GM04504 (cell line): ENCODE measurements around the gene POLK.
A peak's percentile ranks its signal among the peaks of the same experiment; 100 is the strongest.
"Not testable (repeated sequence)": the region's sequence is repeated elsewhere in the genome, so short reads cannot be mapped to it uniquely, and the experiment has no call there.

Experiments
- DNase-seq: peaks from one replicate; pipeline ENCODE4 v3.0.0-alpha.2; 2012; ENCODE audit warnings: low read depth

POLK gene

DNA sequence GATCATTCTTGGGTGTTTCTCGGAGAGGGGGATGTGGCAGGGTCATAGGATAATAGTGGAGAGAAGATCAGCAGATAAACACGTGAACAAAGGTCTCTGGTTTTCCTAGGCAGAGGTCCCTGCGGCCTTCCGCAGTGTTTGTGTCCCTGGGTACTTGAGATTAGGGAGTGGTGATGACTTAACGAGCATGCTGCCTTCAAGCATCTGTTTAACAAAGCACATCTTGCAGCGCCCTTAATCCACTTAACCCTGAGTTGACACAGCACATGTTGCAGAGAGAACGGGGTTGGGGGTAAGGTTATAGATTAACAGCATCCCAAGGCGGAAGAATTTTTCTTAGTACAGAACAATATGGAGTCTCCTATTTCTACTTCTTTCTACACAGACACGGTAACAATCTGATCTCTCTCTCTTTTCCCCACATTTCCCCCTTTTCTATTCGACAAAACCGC, 99.2 kb downstream of the POLK start:
- DNase-seq, result not testable (repeated sequence)

DNA sequence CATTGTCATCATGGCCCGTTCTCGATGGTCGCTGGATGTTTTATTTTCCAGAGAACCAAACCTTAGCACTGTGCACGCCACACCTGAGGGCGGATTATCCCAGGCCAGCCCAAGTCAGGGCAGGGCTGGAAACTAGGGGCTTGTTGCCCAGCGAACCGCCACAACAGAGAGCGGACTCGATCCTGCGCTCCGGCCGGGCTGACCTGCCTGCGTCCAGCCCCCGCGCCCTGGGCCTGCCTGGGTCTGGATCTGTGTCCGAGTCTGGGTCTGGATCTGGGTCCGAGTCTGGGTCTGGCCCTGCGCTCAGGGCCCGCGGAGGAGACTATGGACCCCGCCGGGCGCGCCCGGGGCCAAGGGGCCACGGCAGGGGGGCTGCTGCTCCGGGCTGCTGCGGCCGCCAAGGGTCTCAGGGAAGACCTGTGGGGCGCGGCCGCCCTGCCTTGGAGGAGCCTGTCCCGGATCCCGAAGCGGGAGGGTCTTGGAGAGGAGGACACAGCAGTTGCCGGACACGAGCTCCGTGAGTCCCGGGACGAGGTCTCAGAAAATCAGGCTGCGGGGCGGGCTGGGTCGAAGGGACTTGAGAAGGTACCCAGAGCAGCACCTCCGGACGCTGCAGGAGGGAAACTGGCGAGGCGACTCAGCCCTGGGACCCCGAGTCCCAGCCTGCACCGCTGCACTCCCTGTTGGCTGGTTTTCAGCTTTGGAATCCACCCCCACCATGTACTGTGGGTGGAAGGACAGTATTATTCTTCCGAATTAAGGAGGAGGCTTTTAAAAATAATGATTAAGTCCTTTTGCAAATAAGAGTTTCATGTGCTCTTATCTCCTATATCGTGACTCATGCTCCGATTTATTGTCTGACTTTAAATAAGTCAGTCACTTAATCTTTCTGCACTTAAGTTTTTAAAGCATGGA, 99.9 kb downstream of the POLK start, which contains the start of gene ANKDD1B:
Gene ANKDD1B, plus strand, starts transcription at position 143 of the 915 bp plus-strand sequence. Its CDS starts 182 bp downstream, at position 325.
- no peak for DNase-seq

DNA sequence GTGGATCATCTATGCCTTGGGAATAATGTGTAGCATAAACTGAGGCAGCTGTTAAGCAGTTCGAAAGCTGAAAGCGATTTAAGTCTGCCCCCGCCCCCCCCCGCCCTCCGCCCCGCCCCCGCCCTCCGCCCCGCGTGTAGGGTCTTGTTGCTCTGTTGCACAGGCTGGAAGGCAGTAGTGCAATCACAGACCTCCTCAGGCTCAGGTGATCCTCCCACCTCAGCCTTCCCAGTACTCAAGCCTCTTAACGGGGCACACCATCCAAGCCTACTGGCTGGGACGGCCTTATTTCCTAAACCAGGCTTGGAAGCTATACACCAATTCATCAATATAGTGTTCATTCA, 100.5 kb downstream of the POLK start:
- no peak for DNase-seq

DNA sequence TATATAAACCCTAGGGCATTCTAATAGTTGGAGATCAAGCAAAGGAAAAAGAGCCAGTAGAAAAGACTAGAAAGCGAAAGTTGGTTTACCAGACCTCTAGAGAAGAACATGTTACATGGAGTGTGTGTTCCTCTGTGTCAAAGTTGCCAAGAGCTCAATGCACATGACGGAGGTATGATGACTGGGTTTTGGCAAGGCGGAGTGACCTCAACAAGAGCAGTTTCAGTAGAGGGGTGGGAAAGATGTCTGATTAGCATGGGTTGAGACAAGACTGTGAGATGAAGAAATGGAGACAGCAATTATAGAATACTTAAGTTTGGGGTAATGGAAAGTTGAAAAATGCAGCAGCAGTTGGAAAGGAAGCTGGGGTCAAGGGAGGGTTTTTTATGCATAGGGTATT, 101.2 kb downstream of the POLK start:
- no peak for DNase-seq

DNA sequence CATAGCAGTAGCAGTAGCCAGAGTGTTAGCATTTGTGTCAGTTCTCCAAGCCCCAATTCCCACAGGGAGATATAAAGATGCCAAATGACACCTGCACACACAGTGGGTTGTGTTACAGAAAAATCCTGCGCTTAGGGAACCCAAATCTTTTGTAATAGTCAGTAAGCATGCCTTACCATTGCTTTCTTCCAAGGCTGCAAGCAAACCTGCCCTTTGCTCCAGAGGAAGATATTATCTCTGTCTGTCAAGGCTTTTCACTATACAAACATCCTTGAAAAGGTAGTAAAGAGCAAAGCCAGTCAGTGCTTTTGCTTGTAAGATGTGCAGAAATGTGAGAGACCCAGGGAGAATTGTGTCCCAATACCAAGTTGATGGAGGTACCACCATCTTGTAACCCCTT, 102.5 kb downstream of the POLK start:
- no peak for DNase-seq

DNA sequence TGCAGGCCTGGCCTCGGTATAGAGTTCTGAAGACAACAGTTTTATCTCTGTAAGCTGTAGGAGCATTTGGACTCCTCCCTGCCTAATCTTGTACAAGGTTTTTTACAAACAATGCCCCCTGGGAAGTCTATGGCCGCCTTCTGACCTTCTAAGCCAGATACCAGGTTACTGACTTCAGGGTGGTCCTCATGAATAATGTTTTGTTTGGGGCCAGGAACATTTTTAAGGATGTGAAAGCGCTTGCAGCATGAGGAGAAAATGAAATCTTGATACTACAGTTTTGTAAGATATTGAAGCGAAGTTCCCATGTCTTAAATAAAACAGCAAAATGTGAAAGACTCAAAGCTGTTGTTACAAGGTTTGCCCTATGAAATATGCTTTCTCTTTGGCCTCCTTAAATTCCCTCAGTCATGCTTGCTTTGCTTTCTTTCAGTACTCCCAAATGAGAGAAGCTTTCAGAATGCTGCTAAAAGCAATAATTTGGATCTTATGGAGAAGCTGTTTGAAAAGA, 104.7 kb downstream of the POLK start:
- no peak for DNase-seq

DNA sequence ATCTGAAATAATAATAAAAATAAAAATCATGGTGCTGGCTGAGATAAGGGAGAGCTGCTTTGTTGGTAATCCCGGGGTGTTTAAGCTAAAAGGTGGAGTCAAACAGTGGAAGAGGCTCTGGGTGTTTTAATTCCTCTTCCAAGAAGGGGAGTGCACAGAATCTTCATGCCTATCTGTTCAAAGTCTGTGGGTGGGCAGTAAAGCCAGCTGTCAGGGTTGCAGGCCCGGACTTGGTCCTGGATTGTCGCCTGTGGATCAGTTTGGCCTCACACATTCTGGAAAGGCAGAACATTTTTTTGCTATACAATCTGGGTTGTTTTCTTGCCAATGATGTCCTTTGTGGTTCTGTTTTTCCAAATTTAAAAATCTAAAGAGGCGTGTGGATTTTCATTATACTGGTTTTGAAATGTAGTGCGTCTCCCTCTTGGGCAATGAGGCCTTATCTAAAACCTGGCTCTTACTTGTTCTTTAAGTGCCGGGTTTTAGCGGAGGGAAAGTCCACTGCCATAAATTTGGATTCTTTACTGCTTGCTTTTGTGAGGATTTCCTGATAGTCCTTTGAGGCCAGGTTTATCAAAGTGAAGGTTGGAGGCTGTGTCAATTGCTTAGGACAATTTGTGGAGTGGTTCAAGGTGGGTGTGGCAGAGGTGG, 105.4 kb downstream of the POLK start:
- DNase-seq, result no peak

DNA sequence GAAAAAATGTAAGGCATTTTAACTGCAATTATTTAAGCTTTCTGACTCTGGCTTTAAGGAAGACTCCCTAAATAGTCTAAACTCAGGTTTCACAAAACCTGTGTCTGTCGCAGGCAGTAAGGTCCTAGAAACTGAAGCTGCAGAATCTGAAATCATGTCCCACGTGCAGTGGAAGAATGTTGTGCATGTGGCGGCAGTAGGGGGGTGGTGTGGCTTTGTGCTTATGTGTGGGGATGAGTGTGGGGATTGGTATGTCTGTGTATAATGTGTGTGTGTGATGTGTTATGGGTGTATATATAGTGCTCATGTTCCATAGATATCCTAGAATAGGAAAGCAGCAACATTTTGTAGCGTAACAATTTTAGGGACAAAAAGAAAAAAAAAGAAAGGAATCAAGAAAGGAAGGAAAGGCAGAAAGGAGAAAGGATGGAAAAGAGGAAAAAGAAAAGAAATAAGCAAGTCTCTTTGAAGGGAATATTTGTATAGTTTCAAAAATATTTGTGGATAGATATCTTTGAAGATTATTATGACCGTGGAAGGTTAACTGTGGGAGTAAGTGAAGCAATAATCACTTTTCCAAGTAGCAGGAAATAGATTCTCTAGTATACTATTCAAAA, 106.2 kb downstream of the POLK start:
- DNase-seq, result no peak

DNA sequence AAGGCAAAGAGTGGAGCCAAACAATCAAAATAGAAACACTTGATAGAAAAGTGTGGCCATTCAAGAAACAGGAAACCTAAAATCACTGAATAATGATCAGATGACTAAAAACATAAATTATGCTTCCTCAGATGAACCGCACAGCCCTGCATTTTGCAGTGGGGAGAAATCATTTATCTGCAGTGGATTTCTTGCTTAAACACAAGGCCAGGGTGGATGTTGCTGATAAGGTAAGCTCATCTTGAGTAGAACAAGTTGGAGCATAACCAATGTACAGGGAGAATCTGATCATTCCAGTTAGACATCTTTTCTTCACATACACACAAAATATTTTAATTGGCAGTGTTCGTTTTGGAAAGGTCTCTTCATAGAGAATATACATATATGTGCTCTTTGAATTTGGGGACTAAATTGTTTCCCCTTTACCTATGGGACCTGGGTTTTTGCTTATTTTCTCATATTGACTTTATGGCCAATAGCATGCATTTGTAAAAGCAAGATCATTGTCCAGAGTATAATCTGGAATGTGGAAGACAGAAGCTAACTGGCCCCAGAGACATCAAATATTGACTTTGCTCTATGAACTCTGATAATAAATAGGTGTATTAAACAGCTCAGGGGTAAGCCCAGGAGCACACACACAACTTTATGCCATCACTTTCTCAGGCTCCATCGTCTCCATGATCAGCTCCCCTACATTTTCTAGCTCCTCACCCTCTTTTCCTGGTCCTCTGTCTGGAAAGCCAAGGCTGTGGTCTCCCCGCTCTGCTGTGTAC, 108.7 kb downstream of the POLK start:
- DNase-seq, result no peak

DNA sequence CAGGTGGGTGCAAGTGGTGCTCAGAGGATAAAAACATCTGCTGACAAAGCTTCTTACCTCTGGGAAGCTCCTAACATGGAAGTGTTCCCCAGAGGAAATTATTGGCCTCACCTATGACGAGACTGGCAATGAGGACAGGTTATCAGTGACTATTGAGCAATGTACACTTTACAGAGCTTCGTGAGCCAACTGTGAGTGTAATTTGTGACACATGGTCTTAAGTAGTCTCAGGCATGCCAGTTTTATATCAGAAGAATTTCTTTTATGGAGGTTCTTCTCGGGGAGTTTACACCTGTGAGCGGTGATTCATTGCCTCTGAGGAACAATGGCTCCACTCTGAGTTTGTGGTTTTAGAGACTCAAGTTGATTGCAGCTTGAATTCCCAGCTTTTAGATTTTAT, 110.9 kb downstream of the POLK start:
- no peak for DNase-seq

DNA sequence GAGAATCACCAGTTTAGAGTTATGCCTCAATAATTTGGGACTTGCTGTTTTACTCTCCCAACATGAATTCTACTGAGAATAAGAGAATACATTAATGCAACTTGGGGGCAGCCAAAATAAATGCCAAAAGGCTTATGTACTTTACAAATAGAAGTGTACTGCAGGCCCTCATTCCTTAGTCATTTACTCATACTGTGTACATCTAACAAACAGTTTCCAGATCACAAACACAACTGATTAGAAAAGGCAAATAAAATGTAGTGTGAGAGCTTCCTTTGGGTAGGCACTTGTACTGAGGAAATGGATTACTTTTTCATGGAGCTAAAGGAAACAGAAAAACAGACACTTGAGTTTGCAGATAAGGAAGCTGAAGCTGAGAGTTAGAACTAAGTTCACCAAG, 112.2 kb downstream of the POLK start:
- DNase-seq, result no peak

DNA sequence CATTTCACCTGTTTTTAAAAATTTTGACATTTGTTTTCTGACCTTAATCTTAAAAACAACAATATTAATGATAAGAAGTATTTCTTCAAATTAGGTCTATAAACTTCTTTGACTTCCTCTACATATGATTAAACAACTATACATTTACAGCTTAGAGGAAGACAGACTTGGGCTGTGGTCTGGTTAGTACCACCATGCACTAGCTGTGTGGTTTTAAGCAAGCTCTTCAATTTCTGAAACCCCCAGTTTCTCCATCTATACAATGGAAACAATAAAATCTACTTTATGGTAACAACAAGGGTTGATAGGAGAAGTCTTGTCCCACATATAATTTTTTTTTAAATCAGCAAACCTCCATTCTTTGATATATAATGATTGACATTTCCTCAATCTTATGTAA, 115.3 kb downstream of the POLK start:
- no peak for DNase-seq

DNA sequence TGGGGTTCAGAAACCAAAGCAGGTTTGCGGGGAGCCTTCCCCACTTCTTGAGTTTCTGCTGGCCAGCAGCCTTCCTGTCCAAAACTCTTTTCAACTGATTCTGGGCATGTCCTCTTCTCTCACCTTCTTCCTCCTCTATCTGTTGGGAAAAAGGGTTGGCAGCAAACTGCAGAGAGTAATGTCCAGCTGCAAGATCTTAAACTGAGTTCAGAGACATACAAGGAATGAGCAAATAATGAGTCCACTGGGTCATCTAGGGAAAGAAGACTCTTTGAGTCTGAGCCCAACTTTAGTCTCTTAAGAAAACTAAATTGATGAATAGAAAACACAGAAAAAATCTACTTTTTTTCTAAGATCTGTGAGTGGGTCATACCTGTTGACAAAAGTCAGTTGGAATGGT, 116.1 kb downstream of the POLK start:
- DNase-seq, result no peak

DNA sequence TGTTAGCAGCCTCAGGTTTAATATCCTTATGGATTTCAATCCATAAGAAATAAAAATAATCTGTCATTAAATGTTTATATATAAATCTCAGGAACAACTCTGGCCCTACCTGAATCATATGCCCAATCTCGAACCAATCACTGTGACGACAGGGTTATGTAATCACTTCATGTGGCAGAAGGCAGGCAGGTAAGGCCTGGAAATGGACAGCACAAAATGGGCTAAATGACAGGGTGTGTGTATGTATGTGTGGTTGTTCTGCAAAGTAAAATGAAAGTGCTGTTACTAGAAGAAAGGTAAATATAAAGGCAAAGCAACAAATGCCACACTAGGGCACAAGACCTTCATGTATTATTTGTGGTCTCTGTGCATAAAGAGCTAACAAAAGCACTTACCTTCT, 119.2 kb downstream of the POLK start:
- DNase-seq, result no peak

DNA sequence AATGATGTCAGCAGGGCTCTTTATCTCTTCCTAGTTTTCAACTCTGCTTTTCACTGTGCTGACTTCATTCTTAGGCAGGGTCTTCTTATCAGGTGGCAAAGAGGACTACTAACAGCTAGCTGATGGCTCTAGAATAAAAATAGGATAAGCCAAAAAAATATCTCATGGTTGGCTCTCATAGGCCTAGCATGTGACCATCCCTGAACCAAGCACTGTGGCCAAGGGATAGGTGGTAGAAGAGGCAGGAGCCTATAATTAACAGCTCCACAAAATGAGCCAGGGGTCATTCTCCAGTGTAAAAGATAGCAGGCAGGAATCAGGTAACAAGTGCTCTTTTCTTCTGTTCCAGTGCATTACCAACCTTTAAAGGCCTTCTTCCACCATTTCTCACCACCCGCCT, 120.6 kb downstream of the POLK start:
- no peak for DNase-seq

DNA sequence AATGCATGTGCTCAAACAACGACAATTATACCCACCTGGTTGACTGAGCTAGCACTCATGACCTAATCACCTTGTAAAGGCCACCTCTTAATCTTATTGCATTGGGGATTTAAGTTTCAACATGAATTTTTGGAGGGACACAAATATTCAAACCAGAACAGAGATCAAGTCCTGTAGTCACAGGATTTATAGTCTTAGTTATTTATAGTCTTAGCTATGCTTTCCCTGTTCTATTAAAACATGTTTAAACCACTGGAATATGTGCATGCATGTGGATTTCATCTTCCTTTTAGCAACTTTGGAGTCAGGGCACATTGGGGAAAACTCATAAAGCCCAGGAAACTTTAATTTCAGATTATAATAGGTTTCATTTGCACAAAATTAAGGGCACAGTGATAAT, 126.3 kb downstream of the POLK start:
- DNase-seq, result no peak

DNA sequence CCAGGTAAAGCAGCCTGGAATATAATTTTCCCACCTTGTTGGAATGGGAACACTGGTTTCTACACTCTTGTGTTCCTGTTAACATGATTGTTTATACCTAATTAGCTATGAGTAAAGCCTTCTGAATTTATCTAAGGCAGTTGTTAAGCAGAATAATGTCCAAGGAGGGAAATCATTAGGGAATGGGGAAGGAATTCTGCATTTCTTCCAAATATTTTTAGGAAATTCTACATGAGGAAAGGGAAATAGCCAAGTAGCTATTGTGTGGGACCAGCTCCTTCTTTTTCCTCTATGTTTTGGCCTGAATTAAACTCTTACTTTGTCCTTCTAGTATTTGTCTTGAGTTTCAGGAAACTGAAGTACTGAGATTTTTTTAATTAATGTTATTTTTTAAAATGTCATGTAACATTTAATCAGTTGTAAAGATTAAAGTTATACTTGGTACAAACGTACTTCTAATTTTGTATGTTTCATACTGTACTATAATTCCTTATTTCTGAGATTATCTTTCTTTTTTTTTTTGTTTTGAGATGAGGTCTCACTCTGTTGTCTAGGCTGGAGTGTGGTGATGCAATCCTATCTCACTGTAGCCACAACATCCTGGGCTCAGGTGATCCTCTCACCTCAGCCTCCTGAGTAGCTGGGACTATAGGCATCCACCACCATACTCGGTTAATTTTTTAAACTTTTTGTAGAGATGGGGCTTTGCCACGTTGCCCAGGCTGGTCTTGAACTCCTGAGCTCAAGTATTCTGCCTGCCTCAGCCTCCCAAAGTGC, 128.0 kb downstream of the POLK start:
- DNase-seq, result no peak

DNA sequence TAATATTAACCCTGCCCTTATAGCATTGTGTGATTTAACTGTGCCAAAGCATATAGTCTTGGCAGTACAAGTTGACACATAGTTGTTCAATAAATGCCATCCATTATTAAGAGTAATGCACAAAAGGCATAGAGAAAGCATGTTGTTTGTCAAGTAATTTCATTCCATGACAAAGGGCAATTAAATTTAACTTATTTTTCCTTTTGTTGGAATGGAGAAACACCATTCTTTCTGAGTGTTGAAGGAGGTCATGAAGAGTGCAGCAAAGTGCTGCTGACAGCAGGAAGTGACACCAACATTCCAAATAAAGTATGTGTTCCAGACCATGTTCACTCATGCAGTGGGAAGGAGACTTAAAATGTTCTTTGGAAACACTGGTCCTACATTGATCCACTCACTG, 128.7 kb downstream of the POLK start:
- DNase-seq, result peak; percentile 84

DNA sequence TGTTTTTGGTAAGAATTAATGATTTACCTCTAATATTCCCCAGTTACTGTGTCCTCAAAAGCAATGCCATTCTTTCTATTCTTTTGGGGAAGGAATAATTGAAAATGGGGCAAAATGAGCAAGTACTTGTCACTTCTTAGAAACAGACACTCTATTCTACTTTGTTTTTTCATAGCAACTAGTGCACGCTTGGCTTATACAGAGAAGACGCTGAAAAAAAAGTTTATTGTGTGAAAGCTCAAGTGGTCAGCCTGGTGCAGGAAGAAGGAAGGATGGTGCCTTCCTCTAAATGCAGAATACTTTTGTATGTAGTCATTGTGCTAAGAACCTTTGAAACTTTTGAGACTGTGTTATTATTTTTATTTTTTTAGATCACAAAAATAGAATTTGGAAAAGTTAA, 129.1 kb downstream of the POLK start:
- no peak for DNase-seq

DNA sequence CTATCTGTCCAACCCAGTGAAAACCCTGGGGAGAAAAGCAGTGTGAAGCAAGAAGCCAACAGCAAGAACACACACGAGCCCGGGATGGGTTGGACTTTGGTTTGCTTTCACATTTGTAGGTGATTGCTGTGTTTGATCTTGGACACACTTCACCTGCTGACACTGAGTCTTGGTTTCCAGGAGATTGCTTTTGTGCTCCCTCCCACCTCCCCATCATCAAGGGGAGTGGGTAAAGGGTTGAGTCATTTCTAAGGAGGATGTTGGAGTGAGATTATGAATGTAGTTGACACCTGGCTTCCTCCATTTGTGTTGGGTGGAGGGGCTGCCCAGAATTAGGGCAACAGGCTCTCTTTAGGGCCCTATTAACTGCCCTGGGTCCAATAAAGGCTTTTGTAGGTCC, 137.0 kb downstream of the POLK start:
- DNase-seq, result no peak
